ENCODE results near the gene MTCH2.

GRCh38 chr11:47626234-47626633, 16.1 kb downstream of the MTCH2 start:
- TF ChIP-seq CTCF (optimal IDR thresholded peaks at IDR 0.05 in 1 of 3, IDR thresholded peaks at IDR 0.05 in 1 of 3, conservative IDR thresholded peaks at IDR 0.05 in 1 of 3; ENCODE audit: extremely low read depth in 1 of 3, insufficient read depth in 2 of 3, low read length in 3 of 3) (no peak), EZH2 (IDR thresholded peaks at IDR 0.05; ENCODE audit: low read length) (no peak)

All from keratinocyte (primary cell).